Endometrium (tissue), 2 donors: ENCODE data around the gene CAPRIN2.

ENCODE experiments used
- FAIRE-seq: peaks from 2 replicates; lab custom pipeline; 2012; peaks lifted over from hg19 to GRCh38; lab: Jason Lieb, UNC
- donor health status: control.
- donor health status: control.

Gene CAPRIN2

DNA sequence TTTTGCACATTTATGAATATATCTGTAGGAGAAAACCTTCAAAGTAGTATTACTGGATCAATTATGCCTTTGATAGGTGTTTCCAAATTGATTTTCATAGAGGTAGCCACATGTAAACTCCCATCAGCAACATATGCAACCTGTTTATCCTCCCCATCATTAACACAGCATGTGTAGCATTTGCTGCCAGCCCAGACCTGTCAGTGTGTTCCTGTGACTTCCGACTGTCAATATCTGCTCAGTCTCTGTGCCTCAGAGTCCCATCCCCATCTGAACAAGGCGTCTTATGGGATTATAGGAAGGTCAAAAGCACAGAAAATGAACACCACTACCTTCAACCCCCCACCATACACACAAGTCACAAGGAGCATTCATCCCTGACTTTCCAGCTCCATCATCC is 9.5 kb upstream of the CAPRIN2 start:
- no peak for FAIRE-seq

DNA sequence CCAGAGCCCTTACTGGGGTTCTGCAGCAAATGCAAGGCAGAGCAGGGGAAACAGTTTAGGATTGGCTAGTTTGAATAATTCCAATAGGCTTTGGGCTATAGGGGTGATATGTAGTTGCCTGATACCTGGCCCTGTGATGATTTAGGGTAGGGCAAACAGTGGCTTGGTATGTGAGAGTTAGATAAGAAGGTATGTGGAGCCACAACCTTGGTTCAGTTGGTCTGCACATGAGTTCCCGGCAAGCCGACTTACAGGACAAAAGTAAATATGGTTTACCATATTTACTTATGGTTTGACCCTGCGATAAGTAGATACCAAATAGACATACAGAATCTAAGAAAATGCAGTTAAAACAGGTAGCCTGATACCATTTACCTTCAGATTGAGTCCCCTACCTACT is 8.3 kb upstream of the CAPRIN2 start:
- no peak for FAIRE-seq

DNA sequence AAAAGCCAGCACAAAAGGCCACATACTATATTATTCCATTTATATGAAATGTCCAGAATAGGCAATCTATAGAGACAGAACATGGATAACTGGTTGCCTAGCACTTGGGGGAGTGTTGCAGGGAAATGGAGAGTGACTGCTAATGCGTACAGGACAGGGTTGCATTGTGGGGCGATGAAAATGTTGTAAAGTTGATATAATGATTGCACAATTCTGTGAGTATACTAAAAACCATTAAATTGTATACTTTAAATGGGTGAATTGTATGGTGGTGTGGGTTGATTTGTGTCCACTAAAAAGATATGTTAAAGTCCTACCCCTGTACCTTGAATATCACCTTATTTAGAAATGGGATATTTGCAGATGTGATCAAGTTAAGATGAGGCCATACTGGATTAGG is 7.0 kb upstream of the CAPRIN2 start:
- no peak for FAIRE-seq

DNA sequence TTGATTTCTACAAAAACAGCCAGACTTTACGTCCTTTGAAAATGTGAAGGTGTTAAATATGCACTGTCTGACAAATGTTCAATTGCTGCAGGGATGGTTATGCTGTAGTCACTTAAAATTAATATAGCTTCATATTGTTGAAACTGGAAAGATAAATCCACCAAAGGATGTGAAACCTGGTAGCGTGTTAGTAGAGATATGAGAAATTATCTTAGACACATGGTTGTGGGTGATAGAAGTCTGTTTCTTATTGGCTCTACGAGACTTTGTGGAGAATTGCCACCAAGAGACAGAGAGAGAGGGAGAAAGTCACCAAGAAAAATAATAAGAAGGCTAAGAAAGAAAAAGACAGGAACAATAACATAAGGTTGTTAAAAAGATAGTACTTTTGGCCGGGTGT is 2.6 kb upstream of the CAPRIN2 start:
- FAIRE-seq, result no peak

DNA sequence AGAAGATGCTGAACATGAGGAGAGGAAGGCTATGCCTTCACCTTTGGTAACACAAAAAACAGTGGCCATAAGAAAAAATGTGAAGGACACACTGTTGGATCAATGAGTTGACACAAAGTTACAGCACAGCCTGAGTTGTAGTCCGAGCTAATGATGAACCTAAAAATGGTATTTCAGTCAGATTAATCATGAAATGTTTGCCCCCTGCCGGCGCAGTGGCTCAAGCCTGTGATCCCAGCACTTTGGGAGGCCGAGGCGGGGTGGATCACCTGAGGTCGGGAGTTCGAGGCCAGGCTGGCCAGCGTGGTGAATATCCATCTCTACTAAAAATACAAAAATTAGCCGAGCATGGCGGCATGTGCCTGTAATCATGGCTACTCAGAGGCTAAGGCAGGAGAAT is 1.3 kb upstream of the CAPRIN2 start:
- FAIRE-seq, result no peak

DNA sequence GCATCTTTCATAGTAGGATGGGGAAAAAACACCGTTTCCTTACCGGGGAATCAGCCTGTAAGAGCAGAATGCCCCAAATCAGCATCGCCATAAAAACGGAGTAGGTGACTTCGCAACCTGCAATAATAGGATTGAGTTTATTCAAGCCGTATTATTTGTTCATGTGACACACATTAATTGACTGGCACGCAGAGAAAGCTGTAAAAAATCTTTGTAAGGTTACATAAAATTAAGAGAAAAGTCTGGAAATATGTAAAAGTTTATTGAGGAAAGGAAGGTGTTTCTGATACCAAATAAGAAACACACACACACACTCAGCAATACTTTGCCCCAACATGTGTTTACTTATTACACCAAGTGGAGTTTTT is 628 bp upstream of the CAPRIN2 start:
- peak; percentile 15 for FAIRE-seq

DNA sequence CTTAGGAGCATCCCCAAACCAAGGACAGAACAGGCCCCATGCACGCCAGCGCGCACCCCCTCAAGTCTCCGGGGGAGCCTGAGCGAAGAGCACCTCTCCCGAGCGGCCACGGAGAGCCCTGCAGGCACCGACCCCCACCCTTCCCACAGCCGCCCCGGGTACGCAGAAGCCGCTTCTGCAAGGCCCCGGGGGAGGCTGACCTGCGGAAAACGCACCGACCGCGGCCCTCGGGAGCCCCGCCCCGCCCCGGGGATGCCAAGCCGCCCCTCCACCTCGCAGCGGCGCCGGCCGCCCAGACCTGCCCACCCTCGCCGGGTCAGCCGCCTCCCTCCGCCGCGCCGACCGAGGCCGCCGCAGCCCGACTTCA is 385 bp downstream of the CAPRIN2 start:
- no peak for FAIRE-seq

DNA sequence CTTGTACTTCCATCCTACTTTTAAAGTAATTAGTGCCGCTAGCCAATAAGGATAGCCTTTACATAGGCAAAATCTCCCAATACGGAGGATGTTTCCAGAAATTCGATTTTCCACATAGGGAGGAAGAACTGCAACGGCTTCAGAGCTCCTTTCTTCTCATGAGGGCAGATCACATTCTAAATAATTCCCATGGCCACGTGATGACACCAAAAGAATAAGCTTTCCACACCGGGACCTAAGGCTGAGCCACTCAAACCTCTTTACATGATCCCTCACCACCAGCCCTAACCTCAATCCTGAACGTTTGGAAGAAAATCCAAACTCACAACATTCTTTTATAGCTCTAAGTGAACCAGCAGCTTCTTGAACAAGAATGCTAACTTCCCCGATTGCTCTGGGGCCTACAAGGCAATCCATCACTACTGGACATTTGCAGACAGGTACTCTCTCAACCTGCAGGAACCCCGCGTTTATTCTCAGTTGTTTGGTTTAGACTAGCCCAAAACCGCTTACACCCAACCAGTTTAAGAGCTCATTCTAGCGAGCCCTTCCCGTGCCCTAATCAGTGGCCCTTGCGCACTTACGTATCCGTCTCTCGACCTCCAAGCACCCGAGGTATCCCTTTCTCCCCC is 884 bp downstream of the CAPRIN2 start:
- no peak for FAIRE-seq

DNA sequence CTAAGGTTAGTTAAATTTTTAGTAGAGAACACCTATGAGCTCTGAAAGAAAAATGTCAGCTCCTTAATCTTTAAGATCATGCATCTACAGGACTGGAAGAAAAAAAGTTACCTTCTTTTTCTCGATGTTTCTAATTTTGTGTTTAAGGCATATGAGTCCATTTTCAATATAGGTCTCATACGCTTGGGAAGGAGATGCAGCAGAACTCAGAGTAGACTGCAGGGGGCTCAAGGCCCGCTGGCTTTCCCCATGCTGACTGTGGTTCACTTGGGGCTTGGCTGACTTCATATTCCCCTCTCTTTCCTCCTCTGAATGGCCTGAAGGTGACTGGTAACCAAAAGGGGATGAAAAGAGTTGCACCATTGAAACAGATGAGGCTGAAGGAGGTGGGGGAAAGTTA is 1.5 kb downstream of the CAPRIN2 start:
- FAIRE-seq, result no peak

DNA sequence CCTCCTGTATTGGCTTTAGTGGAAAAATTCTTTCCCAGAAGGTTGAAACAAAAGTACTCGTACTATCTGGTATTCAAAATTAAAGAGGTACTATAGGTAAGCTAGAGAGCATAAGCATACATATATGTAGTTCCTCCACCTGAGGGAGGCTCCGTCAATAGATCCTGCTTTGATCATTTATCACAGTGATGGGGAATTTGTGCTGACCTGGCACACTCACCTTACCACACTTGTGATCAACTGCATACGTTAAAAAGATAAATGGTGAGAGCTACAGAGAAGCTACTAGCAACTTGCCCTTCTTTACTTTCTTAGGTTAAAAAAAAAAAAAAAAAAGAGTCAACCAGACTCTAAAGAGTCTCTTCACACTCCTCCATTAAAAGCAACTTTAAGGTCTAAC is 2.5 kb downstream of the CAPRIN2 start:
- FAIRE-seq, result no peak

DNA sequence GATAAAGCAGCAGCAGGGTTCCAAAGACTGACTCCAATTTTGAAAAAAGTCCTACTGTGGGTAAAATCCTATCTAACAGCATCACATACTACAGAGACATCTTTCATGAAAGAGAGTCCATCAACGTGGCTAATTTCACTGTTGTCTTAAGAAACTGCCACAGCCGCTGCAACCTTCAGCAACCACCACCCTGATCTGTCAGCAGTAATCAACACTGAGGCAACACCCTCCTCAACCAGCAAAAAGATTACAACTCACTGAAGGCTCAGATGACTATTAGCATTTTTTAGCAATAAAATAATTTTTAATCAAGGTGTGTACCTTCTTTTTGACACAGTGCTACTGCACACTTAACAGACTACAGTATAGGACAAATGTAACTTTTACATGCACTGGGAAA is 6.6 kb downstream of the CAPRIN2 start:
- no peak for FAIRE-seq

DNA sequence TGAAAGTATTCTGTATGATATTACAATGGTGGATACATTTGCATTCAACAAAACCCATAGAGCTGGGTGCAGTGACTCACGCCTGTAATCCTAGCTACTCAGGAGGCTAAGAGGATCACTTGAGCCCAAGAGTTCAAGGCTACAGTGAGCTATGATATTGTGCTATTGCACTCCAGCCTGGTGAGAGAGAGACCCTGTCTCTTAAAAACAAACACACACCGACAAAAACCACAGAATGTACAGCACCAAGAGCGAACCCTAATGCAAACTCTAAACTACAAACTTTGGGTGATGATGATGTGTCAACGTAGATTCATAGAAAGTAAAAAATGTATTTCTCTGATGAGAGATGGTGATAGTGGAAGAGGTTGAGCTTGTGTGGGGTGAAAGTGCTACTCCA is 8.6 kb downstream of the CAPRIN2 start:
- FAIRE-seq, result no peak

DNA sequence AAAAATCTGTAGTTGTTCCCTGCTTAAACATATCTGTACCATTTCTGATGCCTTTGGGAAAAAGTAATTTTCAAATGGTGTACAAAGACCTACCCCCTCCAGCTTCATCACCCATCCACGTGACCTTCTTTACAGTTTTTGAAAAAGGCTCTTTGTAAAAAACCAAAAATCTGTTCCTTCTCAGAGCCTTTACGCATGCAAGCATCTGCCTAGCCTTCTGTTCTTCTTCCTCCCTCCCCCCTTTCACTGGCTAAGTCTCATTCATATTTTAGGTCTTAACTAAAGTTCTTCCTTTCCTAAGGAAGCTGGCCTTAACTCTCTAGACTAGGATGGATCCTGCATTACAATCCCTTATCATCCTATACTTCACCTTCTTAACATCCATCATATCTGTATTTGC is 10.4 kb downstream of the CAPRIN2 start:
- FAIRE-seq, result no peak

DNA sequence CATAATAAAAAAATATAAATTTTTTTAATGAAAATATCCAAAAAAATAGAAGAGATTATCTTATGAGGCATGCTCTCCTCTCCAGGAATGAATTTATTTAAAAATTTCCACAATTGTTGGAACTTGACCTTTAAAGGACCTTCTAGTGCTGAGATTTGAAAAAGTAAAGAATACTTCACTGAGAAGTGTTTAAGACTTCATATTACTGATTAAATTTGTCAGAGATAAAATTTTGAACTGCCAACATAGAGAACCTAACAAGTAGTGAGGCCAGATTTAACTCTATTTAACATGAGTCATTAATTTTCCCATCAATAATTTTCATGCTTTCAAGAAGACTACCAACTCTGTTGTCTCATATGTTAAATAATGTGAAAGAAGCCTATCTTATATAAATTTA is 14.5 kb downstream of the CAPRIN2 start:
- no peak for FAIRE-seq

DNA sequence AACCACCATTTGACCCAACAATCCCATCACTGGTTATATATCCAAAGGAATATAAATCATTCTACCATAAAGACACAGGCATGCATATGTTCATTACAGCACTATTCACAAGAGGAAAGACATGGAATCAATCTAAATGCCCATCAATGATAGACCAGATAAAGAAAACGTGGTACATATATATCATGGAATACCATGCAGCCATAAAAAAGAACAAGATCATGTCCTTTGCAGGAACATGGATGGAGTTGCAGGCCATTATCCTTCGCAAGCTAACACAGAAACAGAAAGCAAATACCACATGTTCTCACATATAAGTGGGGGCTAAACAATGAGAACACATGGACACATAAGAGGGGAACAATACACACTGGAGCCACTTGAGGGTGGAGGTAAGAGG is 15.7 kb downstream of the CAPRIN2 start:
- no peak for FAIRE-seq

DNA sequence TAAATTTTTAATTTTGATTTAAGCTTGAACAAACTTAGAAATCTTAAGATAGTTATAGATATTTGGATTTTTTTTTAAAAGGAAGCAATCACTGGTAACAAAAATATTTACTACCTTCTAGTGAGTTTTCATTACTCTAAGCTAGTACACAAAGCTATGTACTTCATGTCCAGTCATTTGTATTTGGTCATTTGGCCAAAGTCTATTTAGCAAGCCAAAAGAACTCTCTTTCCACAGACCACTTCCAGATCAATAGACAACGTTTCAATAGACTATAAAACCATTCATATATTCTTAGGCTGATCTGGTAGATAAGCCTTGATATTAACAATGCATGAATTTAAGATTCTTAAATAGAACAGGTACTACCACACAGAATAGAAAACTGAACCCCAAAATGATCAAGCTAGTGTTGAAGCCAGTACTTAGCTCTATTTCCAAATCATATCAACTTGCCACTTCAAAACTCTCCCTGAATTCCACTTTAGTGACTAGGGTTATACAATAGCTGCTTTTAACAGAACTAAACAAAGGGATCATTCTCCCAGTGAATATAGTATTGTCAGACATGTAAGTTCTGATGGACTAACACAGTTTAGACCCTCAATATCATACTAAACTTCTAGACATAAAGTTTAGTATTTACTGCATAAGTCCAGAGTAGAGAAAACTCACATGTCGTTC is 21.7 kb downstream of the CAPRIN2 start:
- no peak for FAIRE-seq

DNA sequence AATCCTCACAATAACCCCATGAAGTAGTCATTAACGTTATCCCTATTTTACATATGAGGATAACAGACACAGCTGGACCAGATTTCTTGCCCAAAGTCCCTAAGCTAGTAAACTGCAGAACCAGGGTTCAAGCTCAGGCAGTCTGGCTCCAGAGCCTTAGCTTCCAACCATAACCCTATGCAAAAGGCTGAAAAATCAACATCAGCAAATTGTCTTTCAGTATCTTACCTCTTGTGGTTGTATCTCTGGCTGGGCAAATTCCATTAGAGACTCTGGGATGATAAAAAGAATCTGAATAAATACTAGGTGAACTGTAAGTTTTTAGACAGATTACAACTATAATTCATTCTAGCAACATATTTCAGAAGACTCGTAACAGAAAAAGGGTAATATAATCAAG is 24.7 kb downstream of the CAPRIN2 start:
- FAIRE-seq, result no peak

DNA sequence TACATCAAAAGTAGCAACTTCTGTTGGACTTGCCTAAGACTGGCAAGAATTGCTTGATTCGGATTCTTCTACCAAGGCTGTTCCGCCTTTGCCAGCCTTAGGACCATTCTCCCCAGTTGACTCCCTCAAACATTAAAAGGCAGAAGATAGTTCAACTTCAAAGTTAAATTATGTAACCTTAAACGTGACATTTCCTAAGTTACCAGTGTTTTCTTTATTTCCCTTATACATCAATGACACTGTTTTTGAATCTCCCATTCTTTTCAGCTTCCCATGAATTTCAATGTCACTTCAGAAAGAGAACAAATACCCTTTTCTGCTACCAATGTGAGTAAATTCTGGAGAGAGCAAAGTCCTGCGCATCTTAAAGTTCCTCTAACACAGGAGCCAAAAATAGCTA is 25.2 kb downstream of the CAPRIN2 start:
- FAIRE-seq, result no peak

DNA sequence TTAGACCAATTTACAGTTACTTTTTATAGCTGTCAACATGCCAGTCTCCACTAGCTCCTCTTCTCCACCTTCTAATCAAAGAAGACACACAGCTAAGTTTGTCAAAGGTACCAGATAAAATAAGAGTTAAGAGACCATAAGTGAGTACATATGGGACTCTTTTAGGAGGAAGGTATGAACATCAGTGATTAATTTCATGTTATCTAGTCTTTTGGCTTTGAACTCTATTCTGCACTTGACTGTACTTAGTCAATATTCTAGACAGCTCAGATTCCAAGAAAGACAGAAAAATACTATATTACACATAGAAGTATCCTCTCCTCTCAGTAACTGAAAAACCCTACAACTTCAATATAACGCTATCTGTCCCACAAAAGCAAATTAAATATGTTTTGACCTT is 28.1 kb downstream of the CAPRIN2 start:
- FAIRE-seq, result no peak

DNA sequence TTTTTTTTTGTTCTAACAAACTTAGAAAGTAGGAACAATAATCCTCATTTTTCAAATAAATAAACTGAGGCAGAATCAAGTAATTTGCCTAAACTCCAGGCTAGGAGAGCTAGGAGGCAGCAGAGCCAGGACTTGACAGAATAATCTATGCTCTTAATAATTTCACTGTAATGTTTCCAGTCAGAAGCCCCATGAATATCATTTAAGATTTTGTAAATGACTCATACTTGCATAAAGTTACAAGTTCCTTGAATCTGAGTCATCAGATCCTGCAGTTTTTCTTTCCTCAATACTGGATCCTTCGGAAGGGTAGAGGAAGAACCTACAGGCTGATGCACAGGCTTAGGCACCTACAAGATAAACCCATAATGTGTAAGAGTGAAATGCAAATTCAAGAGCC is 29.0 kb downstream of the CAPRIN2 start:
- no peak for FAIRE-seq

DNA sequence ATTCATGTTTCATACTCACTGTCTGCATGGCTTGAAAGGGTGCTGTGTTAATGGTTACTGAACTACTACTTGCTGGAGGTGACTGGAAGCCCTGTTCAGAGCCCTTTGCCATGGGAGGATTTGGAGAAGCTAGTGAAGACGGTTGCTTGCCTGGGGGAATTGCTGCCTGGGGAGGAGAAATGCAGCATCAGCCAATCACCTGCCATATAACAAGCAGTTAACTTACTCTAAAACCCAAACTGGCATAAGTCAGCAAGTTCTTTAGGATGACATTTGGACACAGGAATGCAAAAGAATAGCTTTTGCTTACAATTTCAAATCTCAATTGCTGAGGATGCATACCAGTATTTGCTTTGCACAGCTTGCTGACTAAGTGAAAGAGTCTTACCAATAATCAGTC is 35.7 kb downstream of the CAPRIN2 start:
- FAIRE-seq, result no peak

DNA sequence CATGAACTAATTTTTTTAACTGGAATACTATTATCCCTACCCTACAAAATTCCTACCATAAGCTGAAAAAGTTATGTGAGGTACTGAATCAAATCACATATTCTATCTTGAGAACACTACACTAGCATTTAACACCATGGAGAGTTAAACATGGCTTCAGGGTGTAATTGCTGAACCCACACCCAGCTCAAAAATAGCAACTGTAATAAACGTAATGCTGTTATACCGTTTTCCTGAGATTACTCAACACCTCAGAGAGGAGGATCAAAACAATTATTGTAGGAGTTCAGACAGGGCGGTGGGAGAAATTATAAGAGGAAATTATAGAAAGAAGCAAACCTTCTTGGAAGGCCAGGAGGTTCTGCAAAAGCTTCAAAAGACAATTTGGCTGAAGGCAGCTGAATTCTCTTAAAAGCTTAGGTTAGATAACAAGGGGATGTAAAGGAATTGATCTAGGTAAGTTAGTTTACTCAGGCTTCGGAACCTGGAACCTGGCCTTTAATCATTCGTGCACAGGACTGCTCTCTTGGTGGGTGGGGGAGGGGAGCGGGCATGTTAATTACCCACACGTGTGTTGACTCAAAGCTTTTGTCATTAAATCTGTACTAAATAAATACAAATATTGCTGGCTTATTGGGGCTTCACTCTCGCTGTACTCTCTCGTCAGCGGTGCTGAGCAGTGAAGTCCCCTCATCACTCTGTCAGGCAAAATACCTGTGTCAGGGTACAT is 47.0 kb downstream of the CAPRIN2 start:
- no peak for FAIRE-seq

DNA sequence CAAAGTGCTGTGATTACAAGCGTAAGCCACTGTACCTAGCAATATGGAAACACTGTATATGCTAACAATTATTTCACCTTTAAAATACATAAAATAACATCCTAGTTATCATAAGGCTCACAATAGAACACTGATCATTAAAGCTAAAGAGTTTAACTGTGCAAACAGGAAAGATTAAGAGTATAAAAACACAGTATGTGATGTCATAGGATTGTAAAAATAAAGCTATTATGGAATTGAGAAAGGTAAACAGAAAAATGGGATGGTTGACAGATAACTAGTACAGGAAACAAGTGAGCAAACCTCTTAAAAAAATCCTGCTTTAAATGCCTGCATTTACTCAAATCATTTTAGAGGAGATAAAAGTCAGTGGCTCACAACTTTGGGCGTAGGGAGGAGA is 48.3 kb downstream of the CAPRIN2 start:
- FAIRE-seq, result no peak

DNA sequence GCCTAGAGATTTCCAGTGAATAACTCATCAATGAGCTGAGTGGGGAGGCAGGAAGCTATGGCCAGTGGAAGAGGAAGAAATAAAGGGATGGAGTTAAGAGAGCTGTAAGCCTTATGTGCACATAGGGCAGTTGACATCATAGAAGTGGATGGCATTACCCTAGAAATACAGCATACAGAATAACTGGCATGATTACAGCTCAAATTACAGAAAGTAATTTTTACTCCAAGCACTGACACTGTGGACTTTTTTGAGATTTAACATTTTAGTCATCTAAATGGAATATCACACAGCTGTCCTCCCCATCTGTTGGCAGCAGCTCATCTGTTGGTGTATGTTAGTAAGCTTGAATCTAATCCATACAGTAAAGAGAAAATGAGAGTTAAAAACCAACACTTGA is 53.7 kb downstream of the CAPRIN2 start:
- no peak for FAIRE-seq
